ENCODE results near the gene AGAP1.
"Not testable (repeated sequence)": the region's sequence is repeated elsewhere in the genome, so short reads cannot be mapped to it uniquely, and the experiment has no call there.

The AGAP1 gene

DNA sequence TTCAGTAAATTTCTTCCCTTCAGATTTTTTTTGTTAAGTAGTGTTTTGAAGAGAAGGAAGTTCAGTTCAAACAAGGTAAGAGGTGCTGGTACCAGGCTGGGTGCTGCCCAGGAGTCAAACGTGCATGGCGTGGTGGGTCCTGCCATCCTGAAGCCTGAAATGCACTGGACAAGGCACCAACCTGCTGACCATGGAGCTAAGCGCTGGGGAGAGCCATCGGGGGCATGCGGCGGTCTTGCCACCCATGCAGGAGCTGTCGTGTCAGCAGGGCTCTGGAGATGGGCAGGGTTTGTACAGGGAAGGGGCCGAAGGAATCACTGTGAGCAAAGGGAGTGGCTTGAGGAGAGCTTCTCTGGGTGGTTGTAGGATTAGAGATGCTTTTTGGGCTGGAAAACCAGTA, 547.8 kb downstream of the AGAP1 start:
- no peak for DNase-seq (ENCODE audit: low read depth)

DNA sequence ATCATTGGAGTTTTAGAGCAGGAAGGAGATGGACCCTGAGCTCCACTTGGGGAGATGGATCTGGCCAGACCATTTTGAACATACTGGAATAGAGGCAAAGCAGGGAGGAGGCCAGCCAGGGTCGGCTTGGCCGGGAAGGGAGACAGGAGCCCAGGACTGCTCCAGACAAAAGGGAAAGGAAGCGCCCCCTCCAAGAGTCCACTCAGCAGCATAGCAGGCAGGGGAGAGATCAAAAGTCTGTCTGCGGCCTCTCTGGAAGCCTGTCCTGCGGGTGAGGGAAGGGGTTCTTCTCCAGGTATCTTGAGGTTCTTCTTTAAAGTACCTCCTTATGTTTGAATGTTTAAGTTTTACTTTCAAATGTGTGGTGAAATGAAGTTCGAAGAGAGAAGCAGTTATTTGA, 548.2 kb downstream of the AGAP1 start:
- no peak for DNase-seq (ENCODE audit: low read depth)

- DNase-seq (ENCODE audit: low read depth) = no peak
These were observed 550.3 kb downstream of the AGAP1 start for GRCh38 chr2:236044191-236044590.

DNA sequence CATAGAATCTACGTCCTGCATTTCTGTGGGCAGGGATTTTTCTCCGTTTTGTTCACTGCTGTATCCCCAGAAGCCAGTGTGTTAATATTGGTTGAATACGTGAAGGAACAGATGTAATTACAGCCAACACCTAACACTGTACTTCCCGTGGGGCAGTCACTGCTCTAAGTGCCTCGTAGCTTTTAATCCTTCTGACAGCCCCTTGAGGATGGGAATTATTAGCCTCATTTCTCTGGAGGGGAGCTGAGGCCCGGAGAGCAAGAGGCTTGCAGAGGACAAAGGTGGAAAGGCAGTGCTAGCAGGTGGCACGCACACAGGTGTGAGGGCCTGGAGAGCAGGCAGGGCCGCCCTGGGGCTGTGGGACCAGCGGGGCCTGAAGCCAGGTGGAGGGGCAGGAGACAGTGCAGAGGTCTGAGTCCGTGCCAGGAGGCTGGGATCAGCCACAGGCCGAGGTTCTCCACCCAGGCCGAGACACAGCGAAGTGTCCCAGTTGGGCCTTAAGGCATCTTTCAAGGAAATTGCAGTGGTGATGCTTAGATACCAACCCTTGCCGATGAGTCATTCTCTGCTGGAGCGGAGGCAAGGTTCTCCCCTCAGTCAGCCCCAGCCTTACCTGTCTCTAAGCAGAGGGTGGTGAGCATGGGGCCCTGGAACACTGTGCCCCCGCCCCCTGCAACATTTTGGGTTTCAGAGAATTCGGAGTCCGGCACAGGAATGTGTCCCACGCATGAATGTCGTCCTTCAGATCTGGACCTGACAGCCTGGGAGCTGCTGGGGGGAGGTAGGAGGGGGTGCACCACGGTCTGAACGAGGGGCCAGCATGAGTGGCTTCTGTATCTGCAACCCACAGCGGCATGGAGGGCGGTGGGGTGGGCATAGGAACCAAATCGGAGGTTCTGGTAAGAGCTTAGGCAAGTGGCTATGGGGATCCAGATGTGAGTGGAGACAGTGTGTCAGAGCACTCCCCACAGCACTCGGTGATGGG, 551.7 kb downstream of the AGAP1 start:
- no peak for DNase-seq (ENCODE audit: low read depth)

- no peak for DNase-seq (ENCODE audit: low read depth)
These were observed 552.9 kb downstream of the AGAP1 start for GRCh38 chr2:236046715-236047114.

GRCh38 chr2:236047176-236047575, 553.3 kb downstream of the AGAP1 start:
- no peak for DNase-seq (ENCODE audit: low read depth)

- DNase-seq (ENCODE audit: low read depth) = no peak
These were observed 554.2 kb downstream of the AGAP1 start for GRCh38 chr2:236047886-236048540.

DNA sequence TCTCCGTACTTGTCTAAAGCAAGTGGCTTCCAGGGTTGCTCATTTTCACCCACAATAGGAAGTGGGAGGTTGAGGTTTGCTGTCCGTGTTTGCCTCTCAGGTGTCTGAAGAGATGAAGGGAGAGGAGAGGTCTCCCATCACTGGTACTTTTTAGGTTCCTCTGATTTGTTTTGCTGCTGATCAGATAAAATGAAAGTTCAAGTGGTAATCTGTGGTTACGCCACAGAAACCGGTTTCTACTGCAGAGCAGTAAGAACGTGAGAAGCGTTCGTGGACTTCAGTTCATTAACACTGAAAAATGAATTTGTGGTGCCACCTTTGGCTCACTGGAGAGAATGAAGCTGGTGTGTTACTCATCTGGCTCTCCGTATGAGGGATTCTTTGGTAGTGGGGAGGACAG, 556.1 kb downstream of the AGAP1 start:
- DNase-seq (ENCODE audit: low read depth) = no peak

GRCh38 chr2:236051351-236051750, 557.5 kb downstream of the AGAP1 start:
- no peak for DNase-seq (ENCODE audit: low read depth)

DNA sequence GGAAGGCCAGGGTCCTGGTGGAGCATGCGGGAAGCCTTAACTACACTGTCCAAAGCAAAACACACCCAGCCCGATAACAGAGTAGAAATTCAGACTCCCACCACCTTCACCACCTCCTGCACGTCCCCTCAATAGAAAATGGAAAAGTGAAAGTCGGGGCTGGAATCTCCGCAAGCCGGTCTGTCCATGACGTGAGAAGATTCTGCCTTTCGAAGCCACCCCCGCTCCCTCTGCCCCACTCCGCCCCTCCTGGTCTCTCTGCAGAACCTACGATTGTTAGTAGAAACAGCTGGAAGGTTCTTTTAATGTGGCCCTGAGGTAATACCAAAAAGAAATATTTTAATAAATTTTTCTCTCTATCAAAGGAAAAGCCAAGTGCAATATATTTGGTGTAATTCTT, 558.0 kb downstream of the AGAP1 start:
- no peak for DNase-seq (ENCODE audit: low read depth)

DNA sequence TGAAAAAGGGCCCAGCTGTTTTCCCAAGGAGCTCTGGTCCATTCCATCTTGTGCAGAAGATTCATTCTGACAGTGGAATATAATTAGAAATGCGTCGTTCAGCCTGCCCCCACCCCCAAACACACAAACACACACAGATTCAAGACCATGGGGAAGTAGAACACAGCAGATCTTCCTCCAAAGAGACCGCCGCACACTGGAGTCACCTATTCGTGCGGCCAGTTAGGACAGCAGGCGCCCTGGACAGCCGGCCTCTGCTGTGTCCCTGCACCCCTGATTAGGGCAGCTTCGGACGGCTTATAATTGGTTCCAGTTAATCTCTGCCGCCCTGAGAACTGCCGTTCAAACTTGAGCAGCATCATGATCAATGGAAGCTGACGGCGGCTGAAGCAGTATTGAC, 558.4 kb downstream of the AGAP1 start:
- DNase-seq (ENCODE audit: low read depth) = no peak

- DNase-seq (ENCODE audit: low read depth) = no peak
These were observed 559.3 kb downstream of the AGAP1 start for GRCh38 chr2:236052926-236053821.

GRCh38 chr2:236054125-236054524, 560.3 kb downstream of the AGAP1 start:
- no peak for DNase-seq (ENCODE audit: low read depth)

GRCh38 chr2:236054621-236055305, 560.9 kb downstream of the AGAP1 start:
- no peak for DNase-seq (ENCODE audit: low read depth)

- no peak for DNase-seq (ENCODE audit: low read depth)
These were observed 561.6 kb downstream of the AGAP1 start for GRCh38 chr2:236055471-236055870.

DNA sequence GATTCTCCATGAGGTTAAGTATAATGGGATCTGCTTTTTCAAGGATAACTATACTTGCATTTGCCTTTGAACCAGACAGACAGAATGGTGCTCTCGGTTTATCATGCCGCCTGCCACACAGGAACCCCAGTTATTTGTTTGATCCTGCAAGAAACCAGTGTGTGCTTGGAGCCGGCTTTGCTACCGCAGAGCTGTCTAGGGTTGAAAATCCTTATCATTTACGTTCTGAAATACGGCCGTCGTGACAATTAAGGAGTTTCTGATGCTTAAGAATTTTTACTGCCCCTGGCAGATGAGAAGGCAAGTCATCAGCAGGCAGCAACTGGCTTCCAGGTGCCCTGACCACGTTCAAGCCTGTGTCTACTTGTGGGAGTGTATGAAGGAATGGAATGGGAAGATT, 562.3 kb downstream of the AGAP1 start:
- no peak for DNase-seq (ENCODE audit: low read depth)

DNA sequence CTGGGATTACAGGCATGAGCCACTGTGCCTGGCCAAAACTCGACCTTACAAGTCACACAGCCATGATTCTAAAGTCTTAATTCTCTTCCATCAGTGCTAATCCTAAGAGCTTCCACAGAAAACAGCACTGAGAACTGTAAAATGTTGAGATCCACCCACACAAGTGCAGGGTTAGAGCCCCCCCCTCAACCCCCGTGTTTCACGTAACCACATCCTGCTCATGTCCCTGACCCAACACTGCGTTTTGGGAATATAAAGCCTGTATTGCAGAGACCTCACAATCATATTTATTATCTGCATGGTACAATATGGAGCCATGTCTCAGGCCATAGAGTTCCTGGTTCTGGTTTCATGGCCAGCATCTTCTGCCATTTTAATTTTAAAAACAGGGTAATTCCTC, 563.5 kb downstream of the AGAP1 start:
- no peak for DNase-seq (ENCODE audit: low read depth)

DNA sequence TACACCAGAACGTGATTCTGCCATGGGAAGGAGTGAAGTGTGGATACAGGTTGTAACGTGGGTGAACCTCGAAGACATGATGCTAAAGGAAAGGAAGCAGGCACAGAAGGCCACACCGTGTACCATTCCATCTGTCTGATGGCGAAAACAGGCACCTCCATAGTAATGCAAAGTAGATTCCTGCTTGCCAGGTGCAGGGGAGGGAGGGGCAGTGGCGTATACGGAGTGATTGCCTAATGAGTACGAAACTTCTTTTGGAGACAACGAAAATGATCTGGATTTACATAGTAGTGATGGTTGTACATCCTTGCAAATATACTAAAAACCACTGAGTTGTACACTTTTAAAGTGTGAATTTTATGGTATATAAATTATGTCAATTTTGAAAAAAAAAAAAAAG, 567.7 kb downstream of the AGAP1 start:
- no peak for DNase-seq (ENCODE audit: low read depth)

GRCh38 chr2:236061899-236062298, 568.1 kb downstream of the AGAP1 start:
- DNase-seq (ENCODE audit: low read depth) = no peak

DNA sequence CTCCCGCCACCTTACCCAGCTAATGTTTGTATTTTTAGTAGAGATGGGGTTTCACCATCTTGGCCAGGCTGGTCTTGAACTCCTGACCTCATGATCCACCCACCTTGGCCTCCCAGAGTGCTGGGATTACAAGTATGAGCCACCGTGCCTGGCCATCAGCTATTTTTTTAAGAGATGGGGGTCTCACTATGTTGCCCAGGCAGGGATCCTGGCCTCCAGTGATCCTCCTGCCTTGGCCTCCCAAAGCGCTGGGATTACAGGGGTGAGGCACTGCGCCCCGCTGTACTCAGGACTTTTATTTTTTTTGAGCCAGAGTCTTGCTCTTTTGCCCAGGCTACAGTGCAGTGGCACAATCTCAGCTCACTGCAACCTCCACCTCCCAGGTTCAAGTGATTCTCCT, 569.0 kb downstream of the AGAP1 start:
- DNase-seq (ENCODE audit: low read depth) = not testable (repeated sequence)

GRCh38 chr2:236063994-236064393, 570.2 kb downstream of the AGAP1 start:
- no peak for DNase-seq (ENCODE audit: low read depth)

Measured in GM04504 (cell line).